HUES48 (cell line): ENCODE measurements around the gene WIZ.
A peak's percentile ranks its signal among the peaks of the same experiment; 100 is the strongest.

ENCODE experiments used
- H3K27ac ChIP-seq: one replicate; pipeline ENCODE4 v1.7.0; 2013; ENCODE audit warnings: low read depth, low read length, inconsistent platforms
- H3K27me3 ChIP-seq: 2 replicates; pipeline ENCODE4 v1.6.1; 2013; ENCODE audit warnings: mild to moderate bottlenecking, low read length; ENCODE audit not compliant: control insufficient read depth, insufficient read depth
- H3K36me3 ChIP-seq: 2 replicates; pipeline ENCODE4 v1.6.1; 2013; ENCODE audit warnings: low read length; ENCODE audit not compliant: control insufficient read depth, insufficient read depth
- H3K4me1 ChIP-seq: 2 replicates; pipeline ENCODE4 v1.6.1; 2013; ENCODE audit warnings: mild to moderate bottlenecking, low read length; ENCODE audit not compliant: control insufficient read depth, insufficient read depth
- H3K4me3 ChIP-seq: 2 replicates; pipeline ENCODE4 v1.5.1; 2013; ENCODE audit warnings: mild to moderate bottlenecking, low read depth, low read length
- H3K9ac ChIP-seq: 2 replicates; pipeline ENCODE4 v1.6.1; 2013; ENCODE audit warnings: mild to moderate bottlenecking, low read depth, low read length, moderate library complexity
- H3K9me3 ChIP-seq: 2 replicates; pipeline ENCODE4 v1.6.1; 2013; ENCODE audit warnings: low read length; ENCODE audit not compliant: control insufficient read depth, insufficient read depth

Gene WIZ

DNA sequence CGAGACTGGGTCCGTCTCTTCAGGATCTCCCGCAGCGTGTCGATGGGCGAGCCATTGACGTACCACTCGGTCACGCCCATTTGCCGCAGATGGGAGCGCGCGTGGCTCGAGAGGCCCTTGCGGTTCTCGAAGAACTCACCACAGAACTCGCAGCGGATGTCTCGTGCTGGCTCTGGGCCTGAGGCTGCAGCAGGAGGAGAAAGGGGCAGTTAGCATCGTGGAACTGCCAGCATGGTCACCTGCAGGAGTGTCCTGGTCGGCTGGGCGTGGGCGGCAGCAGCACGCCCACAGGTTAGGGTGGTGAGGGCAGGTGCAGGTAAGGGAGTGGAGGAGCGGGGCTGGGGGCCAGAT is 22.4 kb downstream of the WIZ start:
- Histone ChIP-seq H3K9me3 (no peaks in the 10 kb centered on the region), H3K36me3 (peaks cover 51% of the 10 kb centered on the region), H3K4me1 (peaks cover 6% of the 10 kb centered on the region; the same call in 1 of the 2 replicates), H3K4me3 (no peak overlapping the region), H3K9ac (no peak overlapping the region), H3K27me3 (no peaks in the 10 kb centered on the region), H3K27ac (no peak overlapping the region)

- peaks cover 52% of the 10 kb centered on the region for H3K36me3 ChIP-seq
- no peaks in the 10 kb centered on the region for H3K9me3 ChIP-seq
- H3K27me3 ChIP-seq: no peaks in the 10 kb centered on the region
- H3K4me3 ChIP-seq: no peak overlapping the region
- peaks cover 6% of the 10 kb centered on the region; the same call in 1 of the 2 replicates for H3K4me1 ChIP-seq
- H3K9ac ChIP-seq: no peak overlapping the region
- H3K27ac ChIP-seq: no peak overlapping the region
Observed at GRCh38 chr19:15426485-15427349, 23.0 kb downstream of the WIZ start.

DNA sequence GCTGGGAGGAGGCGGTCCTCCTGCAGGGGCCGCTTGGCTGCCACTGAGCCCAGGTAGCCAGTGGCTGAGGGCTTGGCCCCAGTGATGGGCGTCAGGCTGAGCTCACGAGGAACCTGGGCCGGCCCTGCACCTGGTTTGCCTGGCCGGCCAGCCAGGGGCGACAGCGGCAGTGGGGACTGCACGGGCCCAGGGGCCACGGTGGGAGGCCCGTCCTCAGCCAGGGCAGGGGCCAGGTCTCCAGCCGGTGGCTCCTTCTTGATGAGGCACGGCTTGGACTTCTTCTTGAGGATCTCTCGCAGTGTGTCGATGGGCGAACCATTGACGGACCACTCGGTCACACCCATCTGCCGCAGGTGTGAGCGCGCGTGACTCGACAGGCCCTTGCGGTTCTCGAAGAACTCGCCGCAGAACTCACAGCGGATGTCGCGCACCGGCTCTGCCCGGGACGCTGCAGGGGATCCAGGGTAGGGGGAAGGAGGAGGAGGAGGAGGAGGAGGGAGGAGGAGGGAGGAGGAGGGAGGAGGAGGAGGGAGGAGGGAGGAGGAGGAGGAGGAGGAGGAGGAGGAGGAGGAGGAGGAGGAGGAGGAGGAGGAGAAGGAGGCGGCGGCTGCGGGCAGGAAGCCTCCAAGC is 24.3 kb downstream of the WIZ start:
- H3K4me3 ChIP-seq: no peak overlapping the region
- peaks cover 52% of the 10 kb centered on the region for H3K36me3 ChIP-seq
- H3K4me1 ChIP-seq: no peaks in the 10 kb centered on the region
- no peaks in the 10 kb centered on the region for H3K27me3 ChIP-seq
- no peak overlapping the region for H3K27ac ChIP-seq
- H3K9me3 ChIP-seq: no peaks in the 10 kb centered on the region
- no peak overlapping the region for H3K9ac ChIP-seq

DNA sequence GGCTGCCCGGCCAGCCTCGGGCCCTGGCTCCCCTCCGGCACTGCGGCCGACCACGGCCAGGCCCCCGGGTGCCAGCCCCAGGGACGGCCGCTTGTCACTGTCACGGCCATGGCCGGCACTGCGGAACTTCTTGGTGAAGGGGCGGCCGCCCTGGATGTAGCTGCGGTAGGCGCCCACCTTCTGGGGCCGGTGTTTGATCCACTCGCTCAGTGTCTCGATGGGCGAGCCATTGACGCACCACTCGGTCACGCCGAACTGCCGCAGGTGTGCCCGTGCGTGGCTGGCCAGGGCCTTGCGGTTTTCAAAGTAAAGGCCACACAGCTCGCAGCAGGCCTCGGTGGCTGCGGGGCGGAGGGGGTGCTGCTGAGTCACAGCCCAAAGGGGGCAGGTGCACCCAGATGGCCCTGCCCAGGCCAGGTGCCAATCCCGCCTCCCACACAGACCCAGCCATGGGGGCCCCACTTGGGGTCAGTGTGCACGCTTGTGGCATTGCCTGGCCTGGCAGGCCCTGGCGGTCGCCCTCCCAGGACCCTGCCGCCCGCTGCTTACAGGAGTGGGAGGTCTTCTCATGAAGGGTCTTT is 25.0 kb downstream of the WIZ start:
- Histone ChIP-seq H3K36me3 (peaks cover 52% of the 10 kb centered on the region), H3K4me3 (no peak overlapping the region), H3K9ac (no peak overlapping the region), H3K27me3 (no peaks in the 10 kb centered on the region), H3K9me3 (no peaks in the 10 kb centered on the region), H3K27ac (no peak overlapping the region), H3K4me1 (no peaks in the 10 kb centered on the region)

DNA sequence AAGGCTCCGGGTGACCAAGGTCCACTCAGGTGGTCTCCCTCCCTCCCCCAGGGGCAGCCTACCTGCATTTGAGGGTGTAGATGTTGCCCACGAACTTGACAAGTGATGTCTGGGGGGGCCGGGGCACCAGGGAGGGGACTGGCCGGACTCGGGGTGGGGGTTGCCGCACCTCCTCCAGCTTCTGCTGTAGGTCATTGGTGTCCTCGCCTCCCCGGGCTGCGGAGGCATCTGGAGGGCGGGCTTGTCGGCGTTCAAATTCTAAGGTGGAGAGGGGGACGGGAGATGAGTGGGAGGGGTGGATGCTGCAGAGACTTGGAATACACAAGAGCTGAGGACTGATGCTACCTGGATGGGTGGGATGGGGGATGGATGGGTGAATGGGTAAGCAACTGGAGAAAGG is 25.6 kb downstream of the WIZ start:
- H3K4me1 ChIP-seq: no peaks in the 10 kb centered on the region
- no peaks in the 10 kb centered on the region for H3K27me3 ChIP-seq
- no peaks in the 10 kb centered on the region for H3K9me3 ChIP-seq
- H3K4me3 ChIP-seq: no peak overlapping the region
- no peak overlapping the region for H3K9ac ChIP-seq
- peaks cover 52% of the 10 kb centered on the region for H3K36me3 ChIP-seq
- no peak overlapping the region for H3K27ac ChIP-seq

GRCh38 chr19:15423130-15423529 is 26.6 kb downstream of the WIZ start:
- H3K36me3 ChIP-seq: peaks cover 52% of the 10 kb centered on the region

DNA sequence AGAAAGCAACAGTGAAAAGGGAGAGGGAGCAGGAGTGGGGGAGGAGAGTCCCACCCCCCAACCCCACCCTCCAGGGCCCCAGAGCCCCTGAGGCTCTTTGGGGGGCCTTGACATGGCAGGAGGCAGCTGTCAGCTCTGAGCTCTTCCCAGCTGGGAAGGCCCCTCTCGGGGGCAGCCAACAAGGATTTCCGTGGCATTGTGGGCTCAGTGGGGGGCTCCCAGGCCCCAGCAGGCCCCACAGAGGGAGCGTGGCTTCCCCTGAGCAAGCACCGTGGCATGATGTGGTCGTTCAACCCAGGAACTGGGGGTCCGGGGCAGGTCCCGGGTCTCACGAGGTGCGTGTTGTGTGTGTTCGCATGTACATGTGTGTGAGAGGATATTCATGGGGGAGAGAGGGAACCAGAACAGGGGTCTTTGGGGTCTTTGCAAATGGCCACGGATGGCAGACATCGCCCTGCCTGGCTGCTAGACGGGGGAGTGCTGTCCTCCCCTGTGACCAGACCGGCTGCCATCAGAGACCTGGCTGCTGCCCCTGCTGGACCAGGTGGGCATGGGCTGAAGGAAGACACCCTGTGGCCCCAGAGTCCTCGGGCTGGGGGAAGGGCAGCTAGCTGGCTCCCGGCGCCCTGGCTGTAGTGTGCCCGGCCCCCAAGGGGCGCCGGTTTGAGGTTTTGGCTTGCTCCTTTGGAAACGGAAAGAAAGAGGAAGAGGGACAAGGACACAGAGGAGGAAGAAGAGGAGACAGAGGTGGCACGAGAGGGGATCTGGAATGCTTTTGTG is 27.3 kb downstream of the WIZ start:
- H3K27me3 ChIP-seq: no peaks in the 10 kb centered on the region
- no peak overlapping the region for H3K4me3 ChIP-seq
- H3K9ac ChIP-seq: no peak overlapping the region
- H3K36me3 ChIP-seq: peaks cover 50% of the 10 kb centered on the region
- peaks cover 2% of the 10 kb centered on the region; the same call in 1 of the 2 replicates for H3K4me1 ChIP-seq
- no peaks in the 10 kb centered on the region for H3K9me3 ChIP-seq
- H3K27ac ChIP-seq: no peak overlapping the region

More at GRCh38 chr19:15423130-15423529, 26.6 kb downstream of the WIZ start:
- H3K27me3 ChIP-seq: no peaks in the 10 kb centered on the region
- no peaks in the 10 kb centered on the region for H3K9me3 ChIP-seq
- H3K27ac ChIP-seq: no peak overlapping the region
- no peak overlapping the region for H3K9ac ChIP-seq
- H3K4me3 ChIP-seq: no peak overlapping the region
- H3K4me1 ChIP-seq: no peaks in the 10 kb centered on the region

GRCh38 chr19:15421721-15422260 is 28.0 kb downstream of the WIZ start:
- H3K36me3 ChIP-seq: peaks cover 47% of the 10 kb centered on the region
- H3K4me1 ChIP-seq: peaks cover 6% of the 10 kb centered on the region; the same call in 1 of the 2 replicates
- H3K27ac ChIP-seq: no peak overlapping the region
- H3K9me3 ChIP-seq: no peaks in the 10 kb centered on the region
- no peak overlapping the region for H3K9ac ChIP-seq
- no peaks in the 10 kb centered on the region for H3K27me3 ChIP-seq
- H3K4me3 ChIP-seq: no peak overlapping the region

DNA sequence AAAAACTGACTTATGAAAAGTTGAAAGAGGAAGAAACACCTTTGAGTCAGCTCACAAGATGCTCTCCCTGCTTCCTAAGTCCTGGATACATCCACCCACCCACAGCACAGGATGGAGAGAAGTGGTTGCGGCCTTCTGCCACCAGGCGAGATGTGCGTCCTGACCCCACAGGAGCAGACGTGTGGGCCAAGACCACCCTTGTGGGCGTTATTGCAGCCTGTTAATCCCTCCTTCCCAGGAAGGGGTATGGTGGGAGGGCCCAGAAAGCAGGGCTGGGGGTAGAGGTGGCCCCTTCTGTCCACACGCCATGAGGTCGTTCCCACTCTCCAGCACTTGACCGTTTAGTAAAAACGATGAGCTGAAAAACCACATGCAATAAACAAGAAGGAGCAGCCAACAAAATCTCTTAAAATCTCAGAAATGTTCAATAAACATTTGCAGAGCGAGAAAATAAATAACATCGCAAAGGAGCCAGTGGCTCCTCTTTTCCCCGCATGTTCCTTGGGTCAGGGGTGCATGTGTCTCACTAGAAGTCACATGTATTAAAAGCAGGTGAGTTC is 28.5 kb downstream of the WIZ start:
- H3K9ac ChIP-seq: no peak overlapping the region
- no peak overlapping the region for H3K4me3 ChIP-seq
- H3K27me3 ChIP-seq: no peaks in the 10 kb centered on the region
- H3K9me3 ChIP-seq: no peaks in the 10 kb centered on the region
- peaks cover 6% of the 10 kb centered on the region; the same call in 1 of the 2 replicates for H3K4me1 ChIP-seq
- H3K27ac ChIP-seq: no peak overlapping the region
- H3K36me3 ChIP-seq: peaks cover 47% of the 10 kb centered on the region

- peaks cover 6% of the 10 kb centered on the region; the same call in 1 of the 2 replicates for H3K4me1 ChIP-seq
- H3K27me3 ChIP-seq: no peaks in the 10 kb centered on the region
- H3K27ac ChIP-seq: no peak overlapping the region
- H3K9me3 ChIP-seq: no peaks in the 10 kb centered on the region
- H3K9ac ChIP-seq: no peak overlapping the region
- peaks cover 45% of the 10 kb centered on the region for H3K36me3 ChIP-seq
- peak overlapping the region; percentile 47 for H3K4me3 ChIP-seq
Observed at GRCh38 chr19:15419413-15420025, 30.2 kb downstream of the WIZ start.
